Panc1 (cell line): ENCODE measurements around the gene TCF7. TPM values are rescaled to one million over a fixed set of nuclear protein-coding genes. Genes with fewer than 3 reads are reported as not detected.

Experiments used
- ATAC-seq: fragments of 200-7000 bp; cut with Tn5 transposase; 2 replicates; pipeline ENCODE4 v1.9.1; 2020; ENCODE audit warnings: mild to moderate bottlenecking, moderate library complexity
- BruUV-seq: library from RNA; stranded (reverse); fragments of 400-500 nt; replicated peaks from 2 replicates; lab custom pipeline; 2021; lab: Mats Ljungman, UMichigan
- CTCF ChIA-PET: fragments of 300-600 bp; sonication (Branson Sonifier 250); formaldehyde crosslinking; loops from one replicate; lab custom pipeline; 2022; ENCODE audit warnings: antibody characterized with exemption; lab: Charles Lee
- POLR2A ChIA-PET: fragments of 300-600 bp; sonication (Branson Sonifier 250); formaldehyde crosslinking; loops from one replicate; lab custom pipeline; 2022; ENCODE audit warnings: antibody characterized with exemption; lab: Charles Lee
- DNase-seq: peaks from one replicate; pipeline ENCODE4 v3.0.0-alpha.2; 2010; ENCODE audit warnings: low read depth, low spot score
- H3K27ac ChIP-seq: 2 replicates; pipeline ENCODE4 v1.5.1; 2011; ENCODE audit warnings: mild to moderate bottlenecking, low read length, inconsistent platforms
- H3K27me3 ChIP-seq: fragments of 200-500 bp; sonication (Bioruptor generic); 2 replicates; pipeline ENCODE4 v1.6.0; 2014; ENCODE audit warnings: low read length, inconsistent platforms; ENCODE audit not compliant: control insufficient read depth, insufficient read depth
- H3K36me3 ChIP-seq: fragments of 200-500 bp; sonication (Bioruptor generic); 2 replicates; pipeline ENCODE4 v1.5.1; 2014; ENCODE audit warnings: inconsistent platforms, mild to moderate bottlenecking, low read length, moderate library complexity; ENCODE audit not compliant: control insufficient read depth, insufficient read depth
- H3K4me1 ChIP-seq: 2 replicates; pipeline ENCODE4 v1.5.1; 2011; ENCODE audit warnings: inconsistent platforms, mild to moderate bottlenecking, low read length, moderate library complexity; ENCODE audit not compliant: control insufficient read depth, insufficient read depth
- H3K4me3 ChIP-seq, 2 experiments: 2 replicates each; pipeline ENCODE4 v1.5.1; 2011 to 2012; ENCODE audit warnings: low read depth in 2 of 2, low read length in 2 of 2, mild to moderate bottlenecking in 2 of 2, inconsistent platforms in 1 of 2, moderate library complexity in 1 of 2
- H3K9me3 ChIP-seq: fragments of 200-500 bp; sonication (Bioruptor generic); 2 replicates; pipeline ENCODE4 v1.5.1; 2014; ENCODE audit warnings: low read depth, mild to moderate bottlenecking, inconsistent platforms, low read length, moderate library complexity; ENCODE audit not compliant: control insufficient read depth, insufficient read depth
- POLR2AphosphoS5 ChIP-seq: IDR thresholded peaks from 2 replicates; pipeline ENCODE4 v1.6.1; 2012; ENCODE audit warnings: mild to moderate bottlenecking, low read depth, low read length, moderate library complexity
- SIN3A ChIP-seq: IDR thresholded peaks from 2 replicates; pipeline ENCODE4 v1.6.1; 2012; ENCODE audit warnings: low read depth, mild to moderate bottlenecking, low read length, moderate library complexity, borderline replicate concordance; ENCODE audit not compliant: insufficient read depth
- TCF7L2 ChIP-seq: IDR thresholded peaks from 2 replicates; pipeline ENCODE4 v1.6.1; 2011; ENCODE audit warnings: mild to moderate bottlenecking, low read depth, low read length, inconsistent platforms
- in situ Hi-C: cut with HindIII; loops from 2 replicates; pipeline ENCODE4 v1.10.0; 2016; ENCODE audit warnings: low sequenced_read_pairs, low pct_unique_long_range_greater_than_20kb
- intact Hi-C: fragments of 100-400 bp; cut with micrococcal nuclease; formaldehyde crosslinking; loops from one replicate; pipeline ENCODE4 v1.10.0; 2022; ENCODE audit not compliant: unreplicated experiment
- total RNA-seq: library from RNA; stranded (reverse); gene quantifications from one replicate; pipeline ENCODE4 v1.2.1, GENCODE V29; 2021; ENCODE audit not compliant: unreplicated experiment
- TF ChIP-seq, protein P1 (sequence below), 2 experiments: IDR thresholded peaks; 2 replicates each; pipeline ENCODE4 v1.6.1; 2011 to 2012; ENCODE audit warnings: low read depth in 2 of 2, control low read depth in 1 of 2, low read length in 1 of 2, mild to moderate bottlenecking in 1 of 2, moderate library complexity in 1 of 2; ENCODE audit not compliant: insufficient read depth in 1 of 2
- TF ChIP-seq, protein P2 (sequence below): fragments of 450-650 bp; IDR thresholded peaks from 2 replicates; pipeline ENCODE4 v1.5.1; 2017; ENCODE audit warnings: mild to moderate bottlenecking

The TCF7 gene
- total RNA-seq, 1 experiment from 2014 or later: 24.0 TPM

DNA sequence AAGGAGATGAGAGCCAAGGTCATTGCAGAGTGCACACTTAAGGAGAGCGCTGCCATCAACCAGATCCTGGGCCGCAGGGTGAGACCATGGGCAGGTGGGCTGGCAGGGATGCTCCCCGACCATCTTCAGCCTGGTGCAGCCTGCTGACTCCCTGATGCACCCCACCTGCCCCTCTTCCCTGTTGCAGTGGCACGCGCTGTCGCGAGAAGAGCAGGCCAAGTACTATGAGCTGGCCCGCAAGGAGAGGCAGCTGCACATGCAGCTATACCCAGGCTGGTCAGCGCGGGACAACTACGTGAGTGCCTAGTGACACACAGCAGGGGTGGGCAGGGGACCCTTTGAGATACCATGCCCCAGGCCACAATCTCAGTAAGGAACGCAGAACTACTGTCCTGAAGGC lies 28.3 kb downstream of the TCF7 start:
- POLR2A ChIA-PET: no interaction called here
- intact Hi-C loops (no loop called here), in situ Hi-C loops (no loop called here)

DNA sequence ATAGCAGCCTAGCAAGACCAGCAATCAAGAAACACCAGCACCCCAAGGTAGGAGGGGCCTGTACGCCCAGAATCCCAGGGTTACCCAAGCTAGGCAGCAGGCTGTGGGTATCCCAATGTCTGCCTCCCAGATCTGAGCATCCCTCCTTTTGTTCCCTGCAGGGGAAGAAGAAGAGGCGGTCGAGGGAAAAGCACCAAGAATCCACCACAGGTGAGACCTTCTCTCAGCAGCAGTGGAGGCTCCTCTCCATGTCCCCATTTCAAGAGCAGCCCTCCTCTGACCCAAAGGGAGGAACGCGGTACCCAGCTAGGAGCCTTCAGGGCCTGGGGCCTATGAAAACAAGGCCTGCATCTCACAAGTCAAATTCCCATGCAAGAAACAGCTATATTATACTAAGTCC lies 28.9 kb downstream of the TCF7 start:
- intact Hi-C loops: no loop called here
- POLR2A ChIA-PET: no interaction called here
- CTCF ChIA-PET: interaction anchor here (1.4 kb wide), 1 partner anchor 104 kb away, joined by 11 read pairs; no protein-coding TSS in a partner anchor

More for the DNA sequence above, 28.3 kb downstream of the TCF7 start:
- Histone ChIP-seq H3K36me3 (peaks cover 2% of the 10 kb centered on the region; the same call in 1 of the 2 replicates), H3K27me3 (no peaks in the 10 kb centered on the region), H3K4me3 (no peak overlapping the region), H3K27ac (no peak overlapping the region), H3K9me3 (no peaks in the 10 kb centered on the region), H3K4me1 (peaks cover 30% of the 10 kb centered on the region)
- DNase-seq (no peak), ATAC-seq (no peak)
- TF ChIP-seq POLR2AphosphoS5 (no peak), SIN3A (no peak), TCF7L2 (no peak)
- BruUV-seq: no TSS peak
- CTCF ChIA-PET: interaction anchor here (0.7 to 1.4 kb wide), 2 partner anchors 103 kb away, joined by 3 to 11 read pairs; no protein-coding TSS in a partner anchor

More for the DNA sequence above, 28.9 kb downstream of the TCF7 start:
- DNase-seq (no peak), ATAC-seq (no peak)
- Histone ChIP-seq H3K36me3 (peaks cover 2% of the 10 kb centered on the region; the same call in 1 of the 2 replicates), H3K27ac (no peak overlapping the region), H3K9me3 (no peaks in the 10 kb centered on the region), H3K4me3 (no peak overlapping the region), H3K4me1 (peaks cover 24% of the 10 kb centered on the region), H3K27me3 (no peaks in the 10 kb centered on the region)
- TF ChIP-seq TCF7L2 (no peak), POLR2AphosphoS5 (no peak), SIN3A (no peak)
- TF ChIP-seq, protein P1, sequence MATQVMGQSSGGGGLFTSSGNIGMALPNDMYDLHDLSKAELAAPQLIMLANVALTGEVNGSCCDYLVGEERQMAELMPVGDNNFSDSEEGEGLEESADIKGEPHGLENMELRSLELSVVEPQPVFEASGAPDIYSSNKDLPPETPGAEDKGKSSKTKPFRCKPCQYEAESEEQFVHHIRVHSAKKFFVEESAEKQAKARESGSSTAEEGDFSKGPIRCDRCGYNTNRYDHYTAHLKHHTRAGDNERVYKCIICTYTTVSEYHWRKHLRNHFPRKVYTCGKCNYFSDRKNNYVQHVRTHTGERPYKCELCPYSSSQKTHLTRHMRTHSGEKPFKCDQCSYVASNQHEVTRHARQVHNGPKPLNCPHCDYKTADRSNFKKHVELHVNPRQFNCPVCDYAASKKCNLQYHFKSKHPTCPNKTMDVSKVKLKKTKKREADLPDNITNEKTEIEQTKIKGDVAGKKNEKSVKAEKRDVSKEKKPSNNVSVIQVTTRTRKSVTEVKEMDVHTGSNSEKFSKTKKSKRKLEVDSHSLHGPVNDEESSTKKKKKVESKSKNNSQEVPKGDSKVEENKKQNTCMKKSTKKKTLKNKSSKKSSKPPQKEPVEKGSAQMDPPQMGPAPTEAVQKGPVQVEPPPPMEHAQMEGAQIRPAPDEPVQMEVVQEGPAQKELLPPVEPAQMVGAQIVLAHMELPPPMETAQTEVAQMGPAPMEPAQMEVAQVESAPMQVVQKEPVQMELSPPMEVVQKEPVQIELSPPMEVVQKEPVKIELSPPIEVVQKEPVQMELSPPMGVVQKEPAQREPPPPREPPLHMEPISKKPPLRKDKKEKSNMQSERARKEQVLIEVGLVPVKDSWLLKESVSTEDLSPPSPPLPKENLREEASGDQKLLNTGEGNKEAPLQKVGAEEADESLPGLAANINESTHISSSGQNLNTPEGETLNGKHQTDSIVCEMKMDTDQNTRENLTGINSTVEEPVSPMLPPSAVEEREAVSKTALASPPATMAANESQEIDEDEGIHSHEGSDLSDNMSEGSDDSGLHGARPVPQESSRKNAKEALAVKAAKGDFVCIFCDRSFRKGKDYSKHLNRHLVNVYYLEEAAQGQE (IDR thresholded peaks at IDR 0.05; ENCODE audit: insufficient read depth in 1 of 2, low read depth in 2 of 2, low read length in 1 of 2): no peak
- TF ChIP-seq, protein P2, sequence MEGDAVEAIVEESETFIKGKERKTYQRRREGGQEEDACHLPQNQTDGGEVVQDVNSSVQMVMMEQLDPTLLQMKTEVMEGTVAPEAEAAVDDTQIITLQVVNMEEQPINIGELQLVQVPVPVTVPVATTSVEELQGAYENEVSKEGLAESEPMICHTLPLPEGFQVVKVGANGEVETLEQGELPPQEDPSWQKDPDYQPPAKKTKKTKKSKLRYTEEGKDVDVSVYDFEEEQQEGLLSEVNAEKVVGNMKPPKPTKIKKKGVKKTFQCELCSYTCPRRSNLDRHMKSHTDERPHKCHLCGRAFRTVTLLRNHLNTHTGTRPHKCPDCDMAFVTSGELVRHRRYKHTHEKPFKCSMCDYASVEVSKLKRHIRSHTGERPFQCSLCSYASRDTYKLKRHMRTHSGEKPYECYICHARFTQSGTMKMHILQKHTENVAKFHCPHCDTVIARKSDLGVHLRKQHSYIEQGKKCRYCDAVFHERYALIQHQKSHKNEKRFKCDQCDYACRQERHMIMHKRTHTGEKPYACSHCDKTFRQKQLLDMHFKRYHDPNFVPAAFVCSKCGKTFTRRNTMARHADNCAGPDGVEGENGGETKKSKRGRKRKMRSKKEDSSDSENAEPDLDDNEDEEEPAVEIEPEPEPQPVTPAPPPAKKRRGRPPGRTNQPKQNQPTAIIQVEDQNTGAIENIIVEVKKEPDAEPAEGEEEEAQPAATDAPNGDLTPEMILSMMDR: no peak
- in situ Hi-C loops: no loop called here
- no TSS peak for BruUV-seq
